WTC11 (cell line): ENCODE measurements around the gene CFAP206. TPM values are rescaled to one million over a fixed set of nuclear protein-coding genes. Genes with fewer than 3 reads are reported as not detected.

Source experiments
- ATAC-seq: fragments of 200-7000 bp; cut with Tn5 transposase; 2 replicates; pipeline ENCODE4 v1.10.0; 2021; ENCODE audit warnings: mild to moderate bottlenecking, moderate library complexity
- CTCF ChIA-PET: fragments of 300-600 bp; sonication (Branson Sonifier 250); formaldehyde crosslinking; loops from one replicate; lab custom pipeline; 2021; ENCODE audit warnings: antibody characterized with exemption; lab: Charles Lee
- POLR2A ChIA-PET: fragments of 350-600 bp; sonication (Branson Sonifier 250); formaldehyde crosslinking; loops from one replicate; lab custom pipeline; 2021; ENCODE audit warnings: antibody characterized with exemption; lab: Charles Lee
- DNase-seq: peaks from one replicate; pipeline ENCODE4 v3.0.0; 2021; ENCODE audit warnings: low spot score
- H3K27ac Mint-ChIP-seq: 2 replicates; pipeline ENCODE4 v1.8.0; 2021; ENCODE audit warnings: mixed read lengths
- H3K27me3 Mint-ChIP-seq: 2 replicates; pipeline ENCODE4 v1.8.0; 2021; ENCODE audit warnings: low read depth, mild to moderate bottlenecking, moderate library complexity, mixed read lengths
- H3K36me3 Mint-ChIP-seq: 2 replicates; pipeline ENCODE4 v1.8.0; 2021; ENCODE audit warnings: mixed read lengths
- H3K4me1 Mint-ChIP-seq: 2 replicates; pipeline ENCODE4 v1.8.0; 2022; ENCODE audit warnings: mixed read lengths
- H3K4me3 Mint-ChIP-seq: 2 replicates; pipeline ENCODE4 v1.8.0; 2021; ENCODE audit warnings: mild to moderate bottlenecking, moderate library complexity, mixed read lengths
- H3K9me3 Mint-ChIP-seq: 2 replicates; pipeline ENCODE4 v1.8.0; 2021; ENCODE audit warnings: mixed read lengths
- CREM ChIP-seq: sonication (generic); formaldehyde crosslinking; IDR thresholded peaks from 2 replicates; pipeline ENCODE4 v1.8.1; 2022; ENCODE audit warnings: mild to moderate bottlenecking, missing genetic modification reagents, moderate library complexity
- CTCF ChIP-seq: fragments of 200-600 bp; IDR thresholded peaks from 2 replicates; pipeline ENCODE4 v1.8.0; 2022; ENCODE audit warnings: antibody characterized with exemption
- E2F4 ChIP-seq: sonication (generic); formaldehyde crosslinking; IDR thresholded peaks from 2 replicates; pipeline ENCODE4 v1.8.1; 2022; ENCODE audit warnings: low read depth, mild to moderate bottlenecking, moderate library complexity, missing genetic modification reagents, borderline replicate concordance
- FOXK1 ChIP-seq: sonication (generic); formaldehyde crosslinking; IDR thresholded peaks from 2 replicates; pipeline ENCODE4 v1.8.0; 2022; ENCODE audit warnings: mild to moderate bottlenecking, moderate library complexity, missing genetic modification reagents
- GRHL2 ChIP-seq: fragments of 250-450 bp; sonication (Bioruptor Pico); IDR thresholded peaks from 2 replicates; pipeline ENCODE4 v1.8.0; 2022; ENCODE audit warnings: mild to moderate bottlenecking, moderate library complexity; ENCODE audit not compliant: insufficient replicate concordance, severe bottlenecking
- JUN ChIP-seq: sonication (generic); formaldehyde crosslinking; IDR thresholded peaks from 2 replicates; pipeline ENCODE4 v1.8.0; 2023; ENCODE audit warnings: mild to moderate bottlenecking, missing genetic modification reagents
- NFE2L1 ChIP-seq: sonication (generic); formaldehyde crosslinking; IDR thresholded peaks from 2 replicates; pipeline ENCODE4 v1.8.1; 2023; ENCODE audit warnings: missing genetic modification reagents
- NR2C2 ChIP-seq: sonication (generic); formaldehyde crosslinking; IDR thresholded peaks from 2 replicates; pipeline ENCODE4 v1.8.0; 2022; ENCODE audit warnings: mild to moderate bottlenecking, missing genetic modification reagents
- NR3C1 ChIP-seq: sonication (generic); formaldehyde crosslinking; conservative IDR thresholded peaks from 2 replicates; pipeline ENCODE4 v1.8.1; 2023; ENCODE audit warnings: low read depth, mild to moderate bottlenecking, missing genetic modification reagents
- SMAD4 ChIP-seq: sonication (generic); formaldehyde crosslinking; IDR thresholded peaks from 2 replicates; pipeline ENCODE4 v1.8.0; 2022; ENCODE audit warnings: mild to moderate bottlenecking, missing genetic modification reagents
- STAT6 ChIP-seq: sonication (generic); formaldehyde crosslinking; conservative IDR thresholded peaks from 2 replicates; pipeline ENCODE4 v1.8.1; 2023; ENCODE audit warnings: mild to moderate bottlenecking, low read depth, missing genetic modification reagents, moderate library complexity
- USF2 ChIP-seq: sonication (generic); formaldehyde crosslinking; IDR thresholded peaks from 2 replicates; pipeline ENCODE4 v1.8.1; 2023; ENCODE audit warnings: mild to moderate bottlenecking, missing genetic modification reagents, moderate library complexity
- ZBTB21 ChIP-seq: sonication (generic); formaldehyde crosslinking; IDR thresholded peaks from 2 replicates; pipeline ENCODE4 v1.8.1; 2023; ENCODE audit warnings: mild to moderate bottlenecking, missing genetic modification reagents, borderline replicate concordance
- ZBTB43 ChIP-seq: sonication (generic); formaldehyde crosslinking; IDR thresholded peaks from 2 replicates; pipeline ENCODE4 v1.8.1; 2023; ENCODE audit warnings: mild to moderate bottlenecking, missing genetic modification reagents
- ZNF138 ChIP-seq: sonication (generic); formaldehyde crosslinking; conservative IDR thresholded peaks from 2 replicates; pipeline ENCODE4 v1.8.1; 2022; ENCODE audit warnings: mild to moderate bottlenecking, moderate library complexity, missing genetic modification reagents
- total RNA-seq: library from RNA; stranded (reverse); gene quantifications from 3 replicates; pipeline ENCODE4 v1.2.3, GENCODE V29; 2021
- TF ChIP-seq, protein P1 (sequence below): sonication (generic); formaldehyde crosslinking; IDR thresholded peaks from 2 replicates; pipeline ENCODE4 v1.8.0; 2023; ENCODE audit warnings: missing genetic modification reagents
- TF ChIP-seq, protein P2 (sequence below): sonication (generic); formaldehyde crosslinking; IDR thresholded peaks from 2 replicates; pipeline ENCODE4 v1.8.1; 2022; ENCODE audit warnings: mild to moderate bottlenecking, moderate library complexity, missing genetic modification reagents
- TF ChIP-seq, protein P3 (sequence below): sonication (generic); formaldehyde crosslinking; IDR thresholded peaks from 2 replicates; pipeline ENCODE4 v1.8.1; 2022; ENCODE audit warnings: missing genetic modification reagents, borderline replicate concordance

Gene CFAP206
- total RNA-seq, 1 experiment from 2014 or later, result not detected

GRCh38 chr6:87407561-87407900 lies 241 bp upstream of the CFAP206 start:
- Mint-ChIP-seq H3K27me3 (peaks cover 12% of the 10 kb centered on the region), H3K4me3 (peak overlapping the region; percentile 79), H3K27ac (peak overlapping the region; percentile 32; the same call in 1 of the 2 replicates), H3K4me1 (0 out of 2 replicates have a peak, but pooled peaks cover 3% of the 10 kb centered on the region), H3K36me3 (no peaks in the 10 kb centered on the region), H3K9me3 (no peaks in the 10 kb centered on the region)
- ATAC-seq, result peak; percentile 58
- DNase-seq, result no peak
- CTCF ChIA-PET, result interaction anchor here (1.6 to 2.5 kb wide), 2 partner anchors 14 to 329 kb away, joined by 7 to 17 read pairs; no protein-coding TSS in a partner anchor
- TF ChIP-seq CREM (CRISPR knock-in tag) (no peak), ZBTB43 (CRISPR knock-in tag) (no peak), JUN (CRISPR knock-in tag) (no peak), NFE2L1 (CRISPR knock-in tag) (no peak), STAT6 (CRISPR knock-in tag) (no peak), ZBTB21 (CRISPR knock-in tag) (no peak), NR3C1 (CRISPR knock-in tag) (no peak)
- TF ChIP-seq, protein P1, sequence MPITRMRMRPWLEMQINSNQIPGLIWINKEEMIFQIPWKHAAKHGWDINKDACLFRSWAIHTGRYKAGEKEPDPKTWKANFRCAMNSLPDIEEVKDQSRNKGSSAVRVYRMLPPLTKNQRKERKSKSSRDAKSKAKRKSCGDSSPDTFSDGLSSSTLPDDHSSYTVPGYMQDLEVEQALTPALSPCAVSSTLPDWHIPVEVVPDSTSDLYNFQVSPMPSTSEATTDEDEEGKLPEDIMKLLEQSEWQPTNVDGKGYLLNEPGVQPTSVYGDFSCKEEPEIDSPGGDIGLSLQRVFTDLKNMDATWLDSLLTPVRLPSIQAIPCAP (CRISPR knock-in tag), result no peak
- POLR2A ChIA-PET, result interaction anchor here (1.7 kb wide), 1 partner anchor 13 kb away, joined by 5 read pairs; no protein-coding TSS in a partner anchor

GRCh38 chr6:87408721-87409155 lies 966 bp downstream of the CFAP206 start:
- ChIA-PET POLR2A (interaction anchor here (0.6 to 1.7 kb wide), 5 partner anchors 11 to 264 kb away, joined by 3 to 6 read pairs (median 4); no protein-coding TSS in a partner anchor), CTCF (interaction anchor here (1.0 to 2.5 kb wide), 5 partner anchors 9 to 341 kb away, joined by 3 to 17 read pairs (median 3); no protein-coding TSS in a partner anchor)
- H3K27ac Mint-ChIP-seq, result peak overlapping the region; percentile 60; the same call in 1 of the 2 replicates
- TF ChIP-seq FOXK1 (CRISPR knock-in tag), result no peak
- TF ChIP-seq, protein P2, sequence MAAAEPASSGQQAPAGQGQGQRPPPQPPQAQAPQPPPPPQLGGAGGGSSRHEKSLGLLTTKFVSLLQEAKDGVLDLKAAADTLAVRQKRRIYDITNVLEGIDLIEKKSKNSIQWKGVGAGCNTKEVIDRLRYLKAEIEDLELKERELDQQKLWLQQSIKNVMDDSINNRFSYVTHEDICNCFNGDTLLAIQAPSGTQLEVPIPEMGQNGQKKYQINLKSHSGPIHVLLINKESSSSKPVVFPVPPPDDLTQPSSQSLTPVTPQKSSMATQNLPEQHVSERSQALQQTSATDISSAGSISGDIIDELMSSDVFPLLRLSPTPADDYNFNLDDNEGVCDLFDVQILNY (CRISPR knock-in tag), result no peak
- TF ChIP-seq USF2 (CRISPR knock-in tag), result no peak
- no peak for TF ChIP-seq NR2C2 (CRISPR knock-in tag)
- no peak for TF ChIP-seq GRHL2 (CRISPR knock-in tag)
- TF ChIP-seq, all 79 proteins: peak for 0
- Mint-ChIP-seq H3K9me3 (no peaks in the 10 kb centered on the region), H3K4me1 (0 out of 2 replicates have a peak, but pooled peaks cover 3% of the 10 kb centered on the region), H3K4me3 (peak overlapping the region; percentile 79), H3K36me3 (no peaks in the 10 kb centered on the region), H3K27me3 (peaks cover 12% of the 10 kb centered on the region)
- ATAC-seq, result peak; percentile 8
- DNase-seq, result no peak

- no peak overlapping the region for H3K27ac Mint-ChIP-seq
- DNase-seq, result no peak
- CTCF ChIA-PET, result no interaction called here
- TF ChIP-seq CTCF, result no peak
- TF ChIP-seq ZNF138 (CRISPR knock-in tag), result no peak
- no peak for TF ChIP-seq SMAD4
- TF ChIP-seq E2F4 (CRISPR knock-in tag), result no peak
- TF ChIP-seq, protein P3, sequence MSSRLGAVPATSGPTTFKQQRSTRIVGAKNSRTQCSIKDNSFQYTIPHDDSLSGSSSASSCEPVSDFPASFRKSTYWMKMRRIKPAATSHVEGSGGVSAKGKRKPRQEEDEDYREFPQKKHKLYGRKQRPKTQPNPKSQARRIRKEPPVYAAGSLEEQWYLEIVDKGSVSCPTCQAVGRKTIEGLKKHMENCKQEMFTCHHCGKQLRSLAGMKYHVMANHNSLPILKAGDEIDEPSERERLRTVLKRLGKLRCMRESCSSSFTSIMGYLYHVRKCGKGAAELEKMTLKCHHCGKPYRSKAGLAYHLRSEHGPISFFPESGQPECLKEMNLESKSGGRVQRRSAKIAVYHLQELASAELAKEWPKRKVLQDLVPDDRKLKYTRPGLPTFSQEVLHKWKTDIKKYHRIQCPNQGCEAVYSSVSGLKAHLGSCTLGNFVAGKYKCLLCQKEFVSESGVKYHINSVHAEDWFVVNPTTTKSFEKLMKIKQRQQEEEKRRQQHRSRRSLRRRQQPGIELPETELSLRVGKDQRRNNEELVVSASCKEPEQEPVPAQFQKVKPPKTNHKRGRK (CRISPR knock-in tag), result no peak
- no peak for TF ChIP-seq GRHL2 (CRISPR knock-in tag)
- no peak for TF ChIP-seq USF2 (CRISPR knock-in tag)
These were observed 11.5 kb downstream of the CFAP206 start for GRCh38 chr6:87419266-87419665.

More at GRCh38 chr6:87419266-87419665, 11.5 kb downstream of the CFAP206 start:
- no peaks in the 10 kb centered on the region; the same call in 1 of the 2 replicates for H3K27me3 Mint-ChIP-seq
- H3K4me1 Mint-ChIP-seq, result no peaks in the 10 kb centered on the region
- ATAC-seq, result no peak
- H3K36me3 Mint-ChIP-seq, result no peaks in the 10 kb centered on the region
- no peaks in the 10 kb centered on the region for H3K9me3 Mint-ChIP-seq
- no peak overlapping the region for H3K4me3 Mint-ChIP-seq
- POLR2A ChIA-PET, result no interaction called here
